Lower leg skin (tissue), 3 donors: ENCODE measurements around the gene CEMIP2.

Source experiments
- POLR2A ChIP-seq, 2 donors: fragments of 450-650 bp; IDR thresholded peaks; one replicate each; pipeline ENCODE4 v1.6.1; 2016 to 2017; ENCODE audit warnings: antibody characterized with exemption in 2 of 2, mild to moderate bottlenecking in 1 of 2, moderate library complexity in 1 of 2
- TF ChIP-seq, protein P1 (sequence below), 3 donors: fragments of 450-650 bp; IDR thresholded peaks; one replicate each; pipeline ENCODE4 v1.5.1; 2016; ENCODE audit warnings: antibody characterized with exemption in 3 of 3, mild to moderate bottlenecking in 3 of 3, moderate library complexity in 2 of 3

DNA sequence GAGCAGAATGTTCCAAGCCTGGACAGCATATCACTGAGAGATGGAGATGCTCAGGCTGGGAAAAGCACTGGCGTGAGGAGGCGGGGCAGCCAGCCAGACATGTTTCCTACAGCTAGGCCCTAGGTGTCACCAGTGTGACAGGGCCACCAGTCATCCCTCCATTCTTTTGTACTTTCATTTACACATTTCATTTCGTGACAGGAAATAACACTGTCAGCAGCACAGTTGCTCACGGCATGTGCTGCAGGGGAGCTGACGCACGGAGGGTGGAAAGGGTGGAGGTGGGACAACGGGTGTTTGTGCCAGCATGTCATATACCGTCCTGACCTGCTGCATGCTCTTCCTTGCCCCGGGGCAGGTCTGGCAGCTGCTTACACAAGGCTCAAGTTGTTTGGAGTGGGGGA, 14.8 kb upstream of the CEMIP2 start:
- TF ChIP-seq, protein P1, sequence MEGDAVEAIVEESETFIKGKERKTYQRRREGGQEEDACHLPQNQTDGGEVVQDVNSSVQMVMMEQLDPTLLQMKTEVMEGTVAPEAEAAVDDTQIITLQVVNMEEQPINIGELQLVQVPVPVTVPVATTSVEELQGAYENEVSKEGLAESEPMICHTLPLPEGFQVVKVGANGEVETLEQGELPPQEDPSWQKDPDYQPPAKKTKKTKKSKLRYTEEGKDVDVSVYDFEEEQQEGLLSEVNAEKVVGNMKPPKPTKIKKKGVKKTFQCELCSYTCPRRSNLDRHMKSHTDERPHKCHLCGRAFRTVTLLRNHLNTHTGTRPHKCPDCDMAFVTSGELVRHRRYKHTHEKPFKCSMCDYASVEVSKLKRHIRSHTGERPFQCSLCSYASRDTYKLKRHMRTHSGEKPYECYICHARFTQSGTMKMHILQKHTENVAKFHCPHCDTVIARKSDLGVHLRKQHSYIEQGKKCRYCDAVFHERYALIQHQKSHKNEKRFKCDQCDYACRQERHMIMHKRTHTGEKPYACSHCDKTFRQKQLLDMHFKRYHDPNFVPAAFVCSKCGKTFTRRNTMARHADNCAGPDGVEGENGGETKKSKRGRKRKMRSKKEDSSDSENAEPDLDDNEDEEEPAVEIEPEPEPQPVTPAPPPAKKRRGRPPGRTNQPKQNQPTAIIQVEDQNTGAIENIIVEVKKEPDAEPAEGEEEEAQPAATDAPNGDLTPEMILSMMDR (IDR thresholded peaks at IDR 0.05): no peak
- TF ChIP-seq POLR2A (IDR thresholded peaks at IDR 0.05): no peak
